SKM-1 treated with dmso at 0.1 percent for 144 hours (cell line): ENCODE measurements around the gene TUSC2.
"Not testable (repeated sequence)": the region's sequence is repeated elsewhere in the genome, so short reads cannot be mapped to it uniquely, and the experiment has no call there.

Experiments
- DNase-seq: peaks from one replicate; lab custom pipeline; 2025; ENCODE audit not compliant: unreplicated experiment; lab: John Stamatoyannopoulos, UW

The TUSC2 gene

GRCh38 chr3:50296721-50297383 is 31.2 kb downstream of the TUSC2 start:
- DNase-seq: no peak

GRCh38 chr3:50295553-50296431 is 32.2 kb downstream of the TUSC2 start:
- no peak for DNase-seq

- no peak for DNase-seq
These were observed 33.3 kb downstream of the TUSC2 start for GRCh38 chr3:50294492-50295403.

GRCh38 chr3:50294089-50294488 is 33.9 kb downstream of the TUSC2 start:
- no peak for DNase-seq

GRCh38 chr3:50293079-50293801 is 34.8 kb downstream of the TUSC2 start:
- DNase-seq: no peak

- DNase-seq: peak; percentile 98
These were observed 35.6 kb downstream of the TUSC2 start, which contains the start of gene IFRD2 for GRCh38 chr3:50292159-50293078. Gene IFRD2 (minus strand): TSS chr3:50292429. CDS start chr3:50292274, 155 bp downstream.

GRCh38 chr3:50290161-50290641 is 37.8 kb downstream of the TUSC2 start:
- DNase-seq: no peak

- no peak for DNase-seq
These were observed 38.9 kb downstream of the TUSC2 start for GRCh38 chr3:50289130-50289529.

GRCh38 chr3:50288387-50289007 is 39.5 kb downstream of the TUSC2 start:
- DNase-seq: no peak

- no peak for DNase-seq
These were observed 40.8 kb downstream of the TUSC2 start for GRCh38 chr3:50287262-50287661.

- DNase-seq: no peak
These were observed 41.4 kb downstream of the TUSC2 start for GRCh38 chr3:50286322-50287227.

GRCh38 chr3:50284121-50284520 is 43.9 kb downstream of the TUSC2 start:
- DNase-seq: not testable (repeated sequence)

GRCh38 chr3:50279255-50280016 is 48.6 kb downstream of the TUSC2 start:
- DNase-seq: no peak

- DNase-seq: no peak
These were observed 49.2 kb downstream of the TUSC2 start, which contains the start of gene LSMEM2 for GRCh38 chr3:50278880-50279224. Gene LSMEM2 (plus strand): TSS chr3:50279087. CDS start chr3:50279114, 27 bp downstream.

- no peak for DNase-seq
These were observed 49.7 kb downstream of the TUSC2 start for GRCh38 chr3:50278123-50278879.

- DNase-seq: no peak
These were observed 51.3 kb downstream of the TUSC2 start for GRCh38 chr3:50276762-50277101.
